Tibial artery (tissue), 4 donors: ENCODE data around the gene RELL2.

Experiments used
- DNase-seq, 2 donors: peaks; one replicate each; pipeline ENCODE4 v3.0.0-alpha.2; 2019
- H3K27ac ChIP-seq, 2 donors: fragments of 200-600 bp; sonication (generic) in 1 of 2; 1 replicate in 1 of 2; 2 replicates in 1 of 2; pipeline ENCODE4 v1.5.1; 2018 to 2019; ENCODE audit warnings: mild to moderate bottlenecking in 1 of 2
- H3K27me3 ChIP-seq, 2 donors: fragments of 200-600 bp; sonication (generic) in 1 of 2; one replicate each; pipeline versions ENCODE4 v1.5.1 to v1.6.0; 2016 to 2019
- H3K36me3 ChIP-seq, 3 donors: fragments of 200-600 bp; sonication (generic) in 2 of 3; one replicate each; pipeline ENCODE4 v1.5.1; 2016 to 2019; ENCODE audit warnings: mild to moderate bottlenecking in 2 of 3
- H3K4me1 ChIP-seq, 4 donors: fragments of 200-600 bp; sonication (generic) in 2 of 4; 1 replicate in 3 of 4; 2 replicates in 1 of 4; pipeline ENCODE4 v1.5.1; 2016 to 2019
- H3K4me3 ChIP-seq, 2 donors: fragments of 200-600 bp; sonication (generic) in 1 of 2; 1 replicate in 1 of 2; 2 replicates in 1 of 2; pipeline ENCODE4 v1.5.1; 2018 to 2019; ENCODE audit warnings: mild to moderate bottlenecking in 2 of 2
- H3K9me3 ChIP-seq, 3 donors: fragments of 200-600 bp; sonication (generic) in 1 of 3; one replicate each; pipeline ENCODE4 v1.5.1; 2016 to 2019
- CTCF ChIP-seq, 2 experiments: fragments of 200-600 bp in 1 of 2; fragments of 450-650 bp in 1 of 2; IDR thresholded peaks; one replicate each; pipeline ENCODE4 v1.5.1; 2017 to 2019; ENCODE audit warnings: antibody characterized with exemption in 2 of 2, mild to moderate bottlenecking in 1 of 2, moderate library complexity in 1 of 2
- intact Hi-C: fragments of 100-400 bp; cut with DNase I; formaldehyde crosslinking; loops from one replicate; pipeline ENCODE4 v1.15.0; 2023; ENCODE audit warnings: low total_unique reads

The RELL2 gene

GRCh38 chr5:141623611-141624010 lies 13.2 kb upstream of the RELL2 start:
- no peaks in the 10 kb centered on the region for H3K27me3 ChIP-seq
- H3K36me3 ChIP-seq, result peaks cover 68 to 83% (median 68%) of the 10 kb centered on the region in 3 donors
- no peak overlapping the region for H3K4me3 ChIP-seq
- DNase-seq, result no peak
- intact Hi-C loops, result loop anchor here (10.0 kb wide), 1 partner anchor 49 kb away; no protein-coding TSS in a partner anchor
- H3K9me3 ChIP-seq, result no peaks in the 10 kb centered on the region
- TF ChIP-seq CTCF (IDR thresholded peaks at IDR 0.05), result no peak
- no peaks in the 10 kb centered on the region for H3K4me1 ChIP-seq
- no peak overlapping the region for H3K27ac ChIP-seq

DNA sequence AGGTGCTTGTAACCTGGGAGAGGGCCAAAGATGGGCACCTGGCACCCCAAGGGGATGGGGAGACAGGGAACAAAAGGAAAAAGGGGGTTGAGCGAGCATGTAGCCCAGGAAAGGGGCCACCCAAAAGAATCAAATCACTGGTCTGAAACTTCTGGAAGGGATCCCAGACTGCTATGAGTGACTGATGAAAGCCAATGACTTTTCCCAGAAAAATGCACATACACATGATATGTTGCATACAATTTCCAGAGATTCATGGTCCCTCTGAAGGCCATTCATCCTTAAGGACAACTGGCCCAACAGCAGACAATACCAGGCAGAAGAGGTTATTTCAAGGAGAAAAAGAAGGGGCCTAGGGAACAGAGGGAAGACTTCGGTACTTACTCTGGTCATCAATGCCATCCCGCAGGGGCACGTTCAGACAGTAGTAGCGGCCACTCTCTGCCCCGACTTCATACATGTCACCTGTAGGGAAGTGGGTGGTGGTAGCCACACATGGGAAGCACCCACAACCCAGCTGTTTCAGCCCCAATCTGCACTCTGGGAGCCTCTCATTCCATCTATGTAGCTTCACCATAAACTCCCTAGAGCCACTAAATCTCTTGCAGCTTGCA lies 8.5 kb upstream of the RELL2 start:
- TF ChIP-seq CTCF (IDR thresholded peaks at IDR 0.05), result no peak
- no peaks in the 10 kb centered on the region for H3K9me3 ChIP-seq
- H3K27me3 ChIP-seq, result no peaks in the 10 kb centered on the region
- H3K36me3 ChIP-seq, result peaks cover 56 to 67% (median 59%) of the 10 kb centered on the region in 3 donors
- H3K4me3 ChIP-seq, result no peak overlapping the region
- no peak for DNase-seq
- no peak overlapping the region for H3K27ac ChIP-seq
- intact Hi-C loops, result loop anchor here (10.0 kb wide), 1 partner anchor 53 kb away; no protein-coding TSS in a partner anchor
- H3K4me1 ChIP-seq, result peaks cover 0 to 6% (median 0%) of the 10 kb centered on the region in 4 donors

- no peak overlapping the region for H3K4me3 ChIP-seq
Measured at GRCh38 chr5:141630570-141631140, 6.1 kb upstream of the RELL2 start.

GRCh38 chr5:141632650-141633049 lies 4.1 kb upstream of the RELL2 start:
- Histone ChIP-seq H3K4me3 (no peak overlapping the region), H3K4me1 (peaks cover 0 to 34% (median 25%) of the 10 kb centered on the region in 4 donors), H3K9me3 (no peaks in the 10 kb centered on the region), H3K27ac (no peak overlapping the region), H3K27me3 (no peaks in the 10 kb centered on the region), H3K36me3 (peaks cover 21 to 25% (median 25%) of the 10 kb centered on the region in 3 donors)
- intact Hi-C loops, result no loop called here
- TF ChIP-seq CTCF (IDR thresholded peaks at IDR 0.05), result no peak
- DNase-seq, result no peak

More at GRCh38 chr5:141630570-141631140, 6.1 kb upstream of the RELL2 start:
- peaks cover 39 to 45% (median 41%) of the 10 kb centered on the region in 3 donors for H3K36me3 ChIP-seq
- H3K9me3 ChIP-seq, result no peaks in the 10 kb centered on the region
- no peak for DNase-seq
- H3K27me3 ChIP-seq, result no peaks in the 10 kb centered on the region
- intact Hi-C loops, result no loop called here
- H3K4me1 ChIP-seq, result peaks cover 0 to 23% (median 13%) of the 10 kb centered on the region in 4 donors
- TF ChIP-seq CTCF (IDR thresholded peaks at IDR 0.05), result no peak
- no peak overlapping the region for H3K27ac ChIP-seq

DNA sequence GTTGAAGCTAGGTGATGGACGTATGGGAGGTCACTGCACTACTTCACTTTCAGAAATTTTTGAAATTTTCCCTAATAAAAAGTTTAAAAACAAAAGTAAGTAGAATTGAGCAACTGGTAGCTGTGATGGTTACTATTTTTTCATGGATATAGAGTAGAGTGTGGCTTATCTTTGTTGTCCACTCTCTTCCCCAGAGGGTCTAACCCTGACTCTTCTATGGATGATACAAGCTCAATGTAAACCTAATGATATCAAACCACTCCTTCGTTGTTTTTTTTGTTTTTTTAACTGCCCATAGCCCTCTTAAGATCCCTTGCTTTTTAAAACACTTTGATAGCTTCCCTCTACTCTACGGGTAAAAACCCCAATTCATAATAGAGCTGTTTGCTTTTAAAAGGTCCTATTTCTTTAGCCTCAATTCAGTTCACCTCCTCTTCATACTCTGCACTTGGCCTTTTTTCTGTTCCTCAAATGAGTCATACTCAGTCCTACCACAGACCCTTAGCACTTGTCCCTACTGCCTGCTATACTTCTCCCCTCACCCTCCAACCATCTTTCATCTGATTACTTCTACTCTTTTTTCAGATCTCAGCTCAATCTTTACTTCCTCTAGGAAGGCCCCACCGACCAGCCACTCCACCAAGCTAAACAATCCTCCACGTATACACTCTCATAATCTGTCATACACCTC lies 2.8 kb upstream of the RELL2 start:
- no peak for TF ChIP-seq CTCF (IDR thresholded peaks at IDR 0.05)
- intact Hi-C loops, result no loop called here
- Histone ChIP-seq H3K36me3 (peaks cover 7 to 11% (median 11%) of the 10 kb centered on the region in 3 donors), H3K9me3 (no peaks in the 10 kb centered on the region), H3K4me3 (no peak overlapping the region), H3K4me1 (peaks cover 0 to 40% (median 29%) of the 10 kb centered on the region in 4 donors), H3K27ac (no peak overlapping the region), H3K27me3 (peaks cover 0 to 5% of the 10 kb centered on the region in 2 donors)
- DNase-seq, result no peak
